Epidermal melanocyte (primary cell): ENCODE results near the gene MAL.
A peak's percentile ranks its signal among the peaks of the same experiment; 100 is the strongest.
"Not testable (repeated sequence)": the region's sequence is repeated elsewhere in the genome, so short reads cannot be mapped to it uniquely, and the experiment has no call there.

Source experiments
- DNase-seq: peaks from one replicate; pipeline ENCODE4 v3.0.0; 2011; ENCODE audit warnings: low spot score; ENCODE audit not compliant: insufficient read length

The MAL gene

GRCh38 chr2:95032341-95032740, 6.8 kb downstream of the MAL start:
- DNase-seq: no peak

GRCh38 chr2:95032868-95033603, 7.5 kb downstream of the MAL start:
- DNase-seq: no peak

- DNase-seq: no peak
Observed at GRCh38 chr2:95034221-95034620, 8.7 kb downstream of the MAL start.

- DNase-seq: no peak
Observed at GRCh38 chr2:95034818-95035217, 9.3 kb downstream of the MAL start.

- no peak for DNase-seq
Observed at GRCh38 chr2:95036596-95037383, 11.3 kb downstream of the MAL start.

GRCh38 chr2:95037384-95037839, 11.9 kb downstream of the MAL start:
- DNase-seq: no peak

- DNase-seq: not testable (repeated sequence)
Observed at GRCh38 chr2:95037841-95038585, 12.5 kb downstream of the MAL start.

GRCh38 chr2:95038635-95039298, 13.3 kb downstream of the MAL start:
- no peak for DNase-seq

GRCh38 chr2:95039363-95039762, 13.9 kb downstream of the MAL start:
- DNase-seq: no peak

GRCh38 chr2:95039978-95040377, 14.5 kb downstream of the MAL start:
- no peak for DNase-seq

- DNase-seq: no peak
Observed at GRCh38 chr2:95040426-95040825, 14.9 kb downstream of the MAL start.

- DNase-seq: peak; percentile 60
Observed at GRCh38 chr2:95041060-95041823, 15.7 kb downstream of the MAL start.

GRCh38 chr2:95041824-95042442, 16.4 kb downstream of the MAL start:
- no peak for DNase-seq

- DNase-seq: no peak
Observed at GRCh38 chr2:95042472-95043271, 17.2 kb downstream of the MAL start.

GRCh38 chr2:95043300-95044093, 18.0 kb downstream of the MAL start:
- DNase-seq: peak; percentile 68

- no peak for DNase-seq
Observed at GRCh38 chr2:95044601-95045000, 19.1 kb downstream of the MAL start.

- no peak for DNase-seq
Observed at GRCh38 chr2:95046371-95047112, 21.0 kb downstream of the MAL start.
